GM12878 (cell line): ENCODE results near the gene PRKX.

Experiments
- POLR2A ChIP-seq: IDR thresholded peaks from 2 replicates; pipeline ENCODE4 v1.6.1; 2011; ENCODE audit warnings: low read depth, mild to moderate bottlenecking, low read length
- TF ChIP-seq, protein P1 (sequence below): IDR thresholded peaks from 2 replicates; pipeline ENCODE4 v1.6.1; 2012; ENCODE audit warnings: low read depth, low read length, improper control_type of control experiment
- TF ChIP-seq, protein P2 (sequence below), 3 experiments: IDR thresholded peaks in 2 of 3; conservative IDR thresholded peaks in 1 of 3; 2 replicates each; pipeline ENCODE4 v1.5.1; 2011; ENCODE audit warnings: low read depth in 3 of 3, low read length in 3 of 3, mild to moderate bottlenecking in 3 of 3, control low read depth in 2 of 3, moderate library complexity in 2 of 3, inconsistent platforms in 1 of 3, mixed read lengths in 1 of 3; ENCODE audit not compliant: control insufficient read depth in 2 of 3, insufficient read depth in 1 of 3; ENCODE audit errors: extremely low read depth in 1 of 3
- TF ChIP-seq, protein P3 (sequence below): IDR thresholded peaks from 2 replicates; pipeline ENCODE4 v1.6.1; 2012; ENCODE audit warnings: mild to moderate bottlenecking, low read depth, low read length

DNA sequence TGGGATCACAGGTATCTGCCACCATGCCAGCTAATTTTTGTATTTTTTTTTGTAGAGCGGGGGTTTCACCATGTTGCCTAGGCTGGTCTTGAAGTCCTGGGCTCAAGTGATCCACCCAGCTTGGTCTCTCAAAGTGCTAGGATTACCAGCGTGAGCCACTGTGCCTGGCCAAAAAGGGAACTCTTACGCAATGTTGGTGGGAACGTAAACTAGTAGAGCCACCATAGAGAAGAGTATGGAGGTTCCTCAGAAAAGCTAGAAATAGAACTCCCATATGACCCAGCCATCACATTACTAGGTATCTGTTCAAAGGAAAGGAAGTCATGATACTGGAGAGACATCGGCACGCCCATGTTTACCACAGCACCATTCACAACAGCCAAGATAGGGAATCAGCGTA, 85.9 kb downstream of the PRKX start:
- TF ChIP-seq, protein P1, sequence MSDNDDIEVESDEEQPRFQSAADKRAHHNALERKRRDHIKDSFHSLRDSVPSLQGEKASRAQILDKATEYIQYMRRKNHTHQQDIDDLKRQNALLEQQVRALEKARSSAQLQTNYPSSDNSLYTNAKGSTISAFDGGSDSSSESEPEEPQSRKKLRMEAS: no peak
- TF ChIP-seq, protein P2, sequence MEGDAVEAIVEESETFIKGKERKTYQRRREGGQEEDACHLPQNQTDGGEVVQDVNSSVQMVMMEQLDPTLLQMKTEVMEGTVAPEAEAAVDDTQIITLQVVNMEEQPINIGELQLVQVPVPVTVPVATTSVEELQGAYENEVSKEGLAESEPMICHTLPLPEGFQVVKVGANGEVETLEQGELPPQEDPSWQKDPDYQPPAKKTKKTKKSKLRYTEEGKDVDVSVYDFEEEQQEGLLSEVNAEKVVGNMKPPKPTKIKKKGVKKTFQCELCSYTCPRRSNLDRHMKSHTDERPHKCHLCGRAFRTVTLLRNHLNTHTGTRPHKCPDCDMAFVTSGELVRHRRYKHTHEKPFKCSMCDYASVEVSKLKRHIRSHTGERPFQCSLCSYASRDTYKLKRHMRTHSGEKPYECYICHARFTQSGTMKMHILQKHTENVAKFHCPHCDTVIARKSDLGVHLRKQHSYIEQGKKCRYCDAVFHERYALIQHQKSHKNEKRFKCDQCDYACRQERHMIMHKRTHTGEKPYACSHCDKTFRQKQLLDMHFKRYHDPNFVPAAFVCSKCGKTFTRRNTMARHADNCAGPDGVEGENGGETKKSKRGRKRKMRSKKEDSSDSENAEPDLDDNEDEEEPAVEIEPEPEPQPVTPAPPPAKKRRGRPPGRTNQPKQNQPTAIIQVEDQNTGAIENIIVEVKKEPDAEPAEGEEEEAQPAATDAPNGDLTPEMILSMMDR (IDR thresholded peaks at IDR 0.05 in 2 of 3, conservative IDR thresholded peaks at IDR 0.05 in 1 of 3; ENCODE audit: control insufficient read depth in 2 of 3, extremely low read depth in 1 of 3, insufficient read depth in 1 of 3, low read depth in 3 of 3, low read length in 3 of 3): no peak
- TF ChIP-seq POLR2A: no peak
- TF ChIP-seq, protein P3, sequence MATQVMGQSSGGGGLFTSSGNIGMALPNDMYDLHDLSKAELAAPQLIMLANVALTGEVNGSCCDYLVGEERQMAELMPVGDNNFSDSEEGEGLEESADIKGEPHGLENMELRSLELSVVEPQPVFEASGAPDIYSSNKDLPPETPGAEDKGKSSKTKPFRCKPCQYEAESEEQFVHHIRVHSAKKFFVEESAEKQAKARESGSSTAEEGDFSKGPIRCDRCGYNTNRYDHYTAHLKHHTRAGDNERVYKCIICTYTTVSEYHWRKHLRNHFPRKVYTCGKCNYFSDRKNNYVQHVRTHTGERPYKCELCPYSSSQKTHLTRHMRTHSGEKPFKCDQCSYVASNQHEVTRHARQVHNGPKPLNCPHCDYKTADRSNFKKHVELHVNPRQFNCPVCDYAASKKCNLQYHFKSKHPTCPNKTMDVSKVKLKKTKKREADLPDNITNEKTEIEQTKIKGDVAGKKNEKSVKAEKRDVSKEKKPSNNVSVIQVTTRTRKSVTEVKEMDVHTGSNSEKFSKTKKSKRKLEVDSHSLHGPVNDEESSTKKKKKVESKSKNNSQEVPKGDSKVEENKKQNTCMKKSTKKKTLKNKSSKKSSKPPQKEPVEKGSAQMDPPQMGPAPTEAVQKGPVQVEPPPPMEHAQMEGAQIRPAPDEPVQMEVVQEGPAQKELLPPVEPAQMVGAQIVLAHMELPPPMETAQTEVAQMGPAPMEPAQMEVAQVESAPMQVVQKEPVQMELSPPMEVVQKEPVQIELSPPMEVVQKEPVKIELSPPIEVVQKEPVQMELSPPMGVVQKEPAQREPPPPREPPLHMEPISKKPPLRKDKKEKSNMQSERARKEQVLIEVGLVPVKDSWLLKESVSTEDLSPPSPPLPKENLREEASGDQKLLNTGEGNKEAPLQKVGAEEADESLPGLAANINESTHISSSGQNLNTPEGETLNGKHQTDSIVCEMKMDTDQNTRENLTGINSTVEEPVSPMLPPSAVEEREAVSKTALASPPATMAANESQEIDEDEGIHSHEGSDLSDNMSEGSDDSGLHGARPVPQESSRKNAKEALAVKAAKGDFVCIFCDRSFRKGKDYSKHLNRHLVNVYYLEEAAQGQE: no peak
